A673 (cell line): ENCODE data around the gene CDC42BPB. TPM values are rescaled to one million over a fixed set of nuclear protein-coding genes. Genes with fewer than 3 reads are reported as not detected.

ENCODE experiments used
- BruUV-seq: library from RNA; stranded (reverse); fragments of 400-500 nt; replicated peaks from 2 replicates; lab custom pipeline; 2021; lab: Mats Ljungman, UMichigan
- CTCF ChIA-PET: fragments of 300-600 bp; sonication (Branson Sonifier 250); formaldehyde crosslinking; loops from one replicate; lab custom pipeline; 2022; ENCODE audit warnings: antibody characterized with exemption; lab: Charles Lee
- POLR2A ChIA-PET: fragments of 300-600 bp; sonication (Branson Sonifier 250); formaldehyde crosslinking; loops from one replicate; lab custom pipeline; 2022; ENCODE audit warnings: antibody characterized with exemption; ENCODE audit not compliant: low non-redundant PET; lab: Charles Lee
- DNase-seq: peaks from one replicate; pipeline ENCODE4 v3.0.0-alpha.2; 2015; ENCODE audit warnings: low spot score
- H3K27ac ChIP-seq: fragments of 200-600 bp; sonication (generic); 2 replicates; pipeline ENCODE4 v1.5.1; 2016; ENCODE audit warnings: mixed run types, low read depth, mild to moderate bottlenecking, mixed read lengths, antibody characterized with exemption, low read length; ENCODE audit not compliant: poor library complexity, severe bottlenecking
- H3K27me3 ChIP-seq: fragments of 200-600 bp; sonication (generic); replicated peaks from 2 replicates; pipeline ENCODE4 v1.6.1; 2017; ENCODE audit warnings: mixed run types, low read depth, mild to moderate bottlenecking, mixed read lengths, antibody characterized with exemption, low read length; ENCODE audit not compliant: insufficient read depth, poor library complexity
- H3K36me3 ChIP-seq: fragments of 200-600 bp; sonication (generic); 2 replicates; pipeline ENCODE4 v1.6.1; 2016; ENCODE audit warnings: mixed run types, mild to moderate bottlenecking, mixed read lengths, antibody characterized with exemption, low read length; ENCODE audit not compliant: insufficient read depth, poor library complexity, severe bottlenecking
- H3K4me1 ChIP-seq: fragments of 200-600 bp; sonication (generic); 2 replicates; pipeline ENCODE4 v1.6.1; 2017; ENCODE audit warnings: mixed run types, mild to moderate bottlenecking, mixed read lengths, antibody characterized with exemption, low read length; ENCODE audit not compliant: insufficient read depth, poor library complexity, severe bottlenecking
- H3K4me3 ChIP-seq: fragments of 200-600 bp; sonication (generic); 2 replicates; pipeline ENCODE4 v1.5.1; 2016; ENCODE audit warnings: low read depth, mixed run types, mild to moderate bottlenecking, mixed read lengths, low read length; ENCODE audit not compliant: poor library complexity, severe bottlenecking
- H3K9me3 ChIP-seq: fragments of 200-600 bp; sonication (generic); 2 replicates; pipeline ENCODE4 v1.6.1; 2016; ENCODE audit warnings: mixed run types, low read depth, mild to moderate bottlenecking, mixed read lengths, antibody characterized with exemption, low read length; ENCODE audit not compliant: poor library complexity, severe bottlenecking
- CTCF ChIP-seq: fragments of 300-800, 200-600 bp; sonication (generic); conservative IDR thresholded peaks from 2 replicates; pipeline ENCODE4 v1.5.1; 2017; ENCODE audit warnings: low read depth, mild to moderate bottlenecking, antibody characterized with exemption, low read length, moderate library complexity, mixed read lengths
- EZH2 ChIP-seq: fragments of 200-600 bp; sonication (generic); IDR thresholded peaks from 2 replicates; pipeline ENCODE4 v1.6.1; 2017; ENCODE audit warnings: borderline replicate concordance, low read depth, mild to moderate bottlenecking, mixed read lengths, antibody characterized with exemption, low read length; ENCODE audit not compliant: poor library complexity, severe bottlenecking
- intact Hi-C: fragments of 100-400 bp; cut with micrococcal nuclease; formaldehyde crosslinking; loops from one replicate; pipeline ENCODE4 v1.10.0; 2022; ENCODE audit not compliant: unreplicated experiment
- total RNA-seq: library from RNA; stranded (reverse); gene quantifications from 2 replicates; pipeline ENCODE4 v1.2.3, GENCODE V29; 2021

Gene CDC42BPB
- total RNA-seq, 1 experiment from 2014 or later = 103 TPM

GRCh38 chr14:103041464-103041863, 15.9 kb downstream of the CDC42BPB start:
- Histone ChIP-seq H3K36me3 (peaks cover 15% of the 10 kb centered on the region), H3K27ac (no peak overlapping the region), H3K4me1 (no peaks in the 10 kb centered on the region), H3K4me3 (no peak overlapping the region), H3K9me3 (no peaks in the 10 kb centered on the region), H3K27me3 (no peaks in the 10 kb centered on the region)
- no peak for TF ChIP-seq EZH2
- TF ChIP-seq CTCF = no peak
- ChIA-PET POLR2A (no interaction called here), CTCF (no interaction called here)
- intact Hi-C loops = no loop called here
- BruUV-seq = no TSS peak
- no peak for DNase-seq

GRCh38 chr14:103033681-103034096, 23.7 kb downstream of the CDC42BPB start:
- no peak for DNase-seq
- H3K9me3 ChIP-seq = no peaks in the 10 kb centered on the region
- BruUV-seq = no TSS peak
- CTCF ChIA-PET = no interaction called here
- intact Hi-C loops = no loop called here
- TF ChIP-seq CTCF (no peak), EZH2 (no peak)
- peaks cover 7% of the 10 kb centered on the region for H3K4me1 ChIP-seq
- no peak overlapping the region for H3K27ac ChIP-seq
- no peaks in the 10 kb centered on the region for H3K27me3 ChIP-seq
- H3K4me3 ChIP-seq = no peak overlapping the region
- no peaks in the 10 kb centered on the region for H3K36me3 ChIP-seq
- POLR2A ChIA-PET = interaction anchor here (0.5 kb wide), 1 partner anchor 428 kb away, joined by 17 read pairs; no protein-coding TSS in a partner anchor

GRCh38 chr14:103031956-103032355, 25.4 kb downstream of the CDC42BPB start:
- H3K36me3 ChIP-seq = no peaks in the 10 kb centered on the region
- CTCF ChIA-PET = interaction anchor here (0.7 kb wide), 1 partner anchor 337 kb away, joined by 6 read pairs; no protein-coding TSS in a partner anchor
- no peak for TF ChIP-seq CTCF
- TF ChIP-seq EZH2 = no peak
- H3K4me1 ChIP-seq = peaks cover 7% of the 10 kb centered on the region
- DNase-seq = no peak
- no TSS peak for BruUV-seq
- no peak overlapping the region for H3K4me3 ChIP-seq
- no peaks in the 10 kb centered on the region for H3K27me3 ChIP-seq
- POLR2A ChIA-PET = no interaction called here
- no peaks in the 10 kb centered on the region for H3K9me3 ChIP-seq
- intact Hi-C loops = no loop called here
- H3K27ac ChIP-seq = peak overlapping the region; percentile 47
